Measurements from ENCODE around the gene GRM1. TPM values are rescaled to one million over a fixed set of nuclear protein-coding genes. Genes with fewer than 3 reads are reported as not detected.

The GRM1 gene
- total and polyA plus RNA-seq, 2 donors (not counting 3 experiments of a cell fraction or from before 2014, with no cell fraction given), result 0.07 TPM; not detected in 1

GRCh38 chr6:146071781-146072180 lies 42.9 kb downstream of the GRM1 start:
- no peak overlapping the region for H3K4me3 ChIP-seq (replicated peaks in 1 of 3; ENCODE audit: insufficient read depth in 1 of 3, low read depth in 1 of 3, low read length in 3 of 3)
- H3K36me3 ChIP-seq (ENCODE audit: control insufficient read depth in 2 of 2, extremely low read depth in 1 of 2, insufficient read depth in 2 of 2, low read length in 2 of 2), result no peaks in the 10 kb centered on the region
- ChIA-PET POLR2A (no interaction called here), CTCF (no interaction called here)
- TF ChIP-seq JUN (IDR thresholded peaks at IDR 0.05; ENCODE audit: borderline replicate concordance, insufficient read depth, insufficient read length, low read depth) (no peak), GATA2 (IDR thresholded peaks at IDR 0.05; ENCODE audit: insufficient read depth, insufficient read length, low read depth, low read length) (no peak)
- no peak overlapping the region for H3K9ac ChIP-seq (replicated peaks; ENCODE audit: extremely low read depth, insufficient read depth, low read length)
- BruUV-seq (replicated peaks), result no TSS peak
- dilution Hi-C loops (cut with MboI; ENCODE audit: extremely low pct_ligation_motif_present, low sequenced_read_pairs), result no loop called here
- no peak for DNase-seq (ENCODE audit: low read depth, low spot score)
- H3K27me3 ChIP-seq (ENCODE audit: control insufficient read depth in 2 of 2, insufficient read depth in 2 of 2, low read length in 2 of 2), result no peaks in the 10 kb centered on the region
- no peak for FAIRE-seq
- no peaks in the 10 kb centered on the region for H3K9me1 ChIP-seq (replicated peaks; ENCODE audit: control insufficient read depth, extremely low read depth, insufficient read depth, low read length)
- H3K4me1 ChIP-seq (ENCODE audit: control insufficient read depth, extremely low read depth, insufficient read depth, low read length), result no peaks in the 10 kb centered on the region
- no peak overlapping the region for H3K27ac ChIP-seq (ENCODE audit: insufficient read depth, low read depth, low read length)
- intact Hi-C loops (cut with micrococcal nuclease), result no loop called here
- H4K20me1 ChIP-seq (replicated peaks; ENCODE audit: control insufficient read depth, extremely low read depth, insufficient read depth, low read length), result no peaks in the 10 kb centered on the region
- no peaks in the 10 kb centered on the region for H3K79me2 ChIP-seq (ENCODE audit: control insufficient read depth, insufficient read depth, low read length)
- H3K9me3 ChIP-seq (replicated peaks; ENCODE audit: control insufficient read depth, insufficient read depth, low read length), result no peaks in the 10 kb centered on the region
- H2AFZ ChIP-seq (ENCODE audit: low read depth, low read length), result no peak overlapping the region
- H3K4me2 ChIP-seq (ENCODE audit: insufficient read depth, low read length), result no peak overlapping the region

GRCh38 chr6:146077992-146078391 lies 49.1 kb downstream of the GRM1 start:
- no peak overlapping the region for H2AFZ ChIP-seq (ENCODE audit: low read depth, low read length)
- H4K20me1 ChIP-seq (replicated peaks; ENCODE audit: control insufficient read depth, extremely low read depth, insufficient read depth, low read length), result no peaks in the 10 kb centered on the region
- no peaks in the 10 kb centered on the region for H3K9me1 ChIP-seq (replicated peaks; ENCODE audit: control insufficient read depth, extremely low read depth, insufficient read depth, low read length)
- no peak overlapping the region for H3K9ac ChIP-seq (replicated peaks; ENCODE audit: extremely low read depth, insufficient read depth, low read length)
- DNase-seq (ENCODE audit: low read depth, low spot score) (no peak), FAIRE-seq (no peak)
- no TSS peak for BruUV-seq (replicated peaks)
- no peak overlapping the region for H3K4me2 ChIP-seq (ENCODE audit: insufficient read depth, low read length)
- POLR2A ChIA-PET, result no interaction called here
- no peaks in the 10 kb centered on the region for H3K36me3 ChIP-seq (ENCODE audit: control insufficient read depth in 2 of 2, extremely low read depth in 1 of 2, insufficient read depth in 2 of 2, low read length in 2 of 2)
- dilution Hi-C loops (cut with MboI; ENCODE audit: extremely low pct_ligation_motif_present, low sequenced_read_pairs) (no loop called here), intact Hi-C loops (cut with micrococcal nuclease) (no loop called here)
- no peaks in the 10 kb centered on the region for H3K9me3 ChIP-seq (replicated peaks; ENCODE audit: control insufficient read depth, insufficient read depth, low read length)
- no peaks in the 10 kb centered on the region for H3K27me3 ChIP-seq (ENCODE audit: control insufficient read depth in 2 of 2, insufficient read depth in 2 of 2, low read length in 2 of 2)
- no peak overlapping the region for H3K4me3 ChIP-seq (replicated peaks in 1 of 3; ENCODE audit: insufficient read depth in 1 of 3, low read depth in 1 of 3, low read length in 3 of 3)
- CTCF ChIA-PET, result no interaction called here
- TF ChIP-seq FOS (IDR thresholded peaks at IDR 0.05; ENCODE audit: borderline replicate concordance, insufficient read depth, low read length) (no peak), POLR2A (IDR thresholded peaks at IDR 0.05; ENCODE audit: low read depth, low read length) (no peak), EZH2 (IDR thresholded peaks at IDR 0.05; ENCODE audit: borderline replicate concordance, low read depth, low read length, severe bottlenecking) (no peak), MAX (IDR thresholded peaks at IDR 0.05; ENCODE audit: insufficient read depth, insufficient read length) (no peak), GATA2 (IDR thresholded peaks at IDR 0.05; ENCODE audit: insufficient read depth, insufficient read length, low read depth, low read length) (no peak), MYC (IDR thresholded peaks at IDR 0.05; ENCODE audit: low read depth, low read length) (no peak), JUN (IDR thresholded peaks at IDR 0.05; ENCODE audit: borderline replicate concordance, insufficient read depth, insufficient read length, low read depth) (no peak), CTCF (IDR thresholded peaks at IDR 0.05; ENCODE audit: extremely low read depth in 1 of 2, insufficient read depth in 1 of 2, low read depth in 1 of 2, low read length in 2 of 2) (no peak), POLR2AphosphoS5 (IDR thresholded peaks at IDR 0.05; ENCODE audit: insufficient read depth, low read depth, low read length) (no peak)
- H3K79me2 ChIP-seq (ENCODE audit: control insufficient read depth, insufficient read depth, low read length), result no peaks in the 10 kb centered on the region
- no peak overlapping the region for H3K27ac ChIP-seq (ENCODE audit: insufficient read depth, low read depth, low read length)
- no peaks in the 10 kb centered on the region for H3K4me1 ChIP-seq (ENCODE audit: control insufficient read depth, extremely low read depth, insufficient read depth, low read length)

Measured in endothelial cell of umbilical vein (primary cell).